DOHH2 (cell line): Measurements from ENCODE around the gene SNX13.
A peak's percentile ranks its signal among the peaks of the same experiment; 100 is the strongest.

Source experiments
- H3F3A ChIP-seq: fragments of 200-600 bp; sonication (generic), shearing (Covaris generic); 2 replicates; pipeline ENCODE4 v1.6.0; 2016; ENCODE audit warnings: antibody characterized with exemption, mild to moderate bottlenecking; ENCODE audit not compliant: control insufficient read depth, insufficient read depth
- H3K27ac ChIP-seq: fragments of 200-600 bp; sonication (generic); 2 replicates; pipeline ENCODE4 v1.5.1; 2014; ENCODE audit warnings: low read depth, mild to moderate bottlenecking, low read length, moderate library complexity
- H3K27me3 ChIP-seq: fragments of 200-600 bp; sonication (generic); 2 replicates; pipeline ENCODE4 v1.6.1; 2014; ENCODE audit warnings: mild to moderate bottlenecking, low read length, mixed read lengths; ENCODE audit not compliant: control insufficient read depth
- H3K36me3 ChIP-seq: fragments of 200-600 bp; sonication (generic); 2 replicates; pipeline ENCODE4 v1.6.1; 2014; ENCODE audit warnings: mild to moderate bottlenecking, low read length, moderate library complexity, mixed read lengths; ENCODE audit not compliant: control insufficient read depth
- H3K4me1 ChIP-seq: fragments of 200-600 bp; sonication (generic); 2 replicates; pipeline ENCODE4 v1.6.1; 2014; ENCODE audit warnings: mild to moderate bottlenecking, low read length, mixed read lengths; ENCODE audit not compliant: control insufficient read depth
- H3K4me2 ChIP-seq: fragments of 200-600 bp; sonication (generic); 2 replicates; pipeline ENCODE4 v1.6.0; 2014; ENCODE audit warnings: mild to moderate bottlenecking, low read length, moderate library complexity
- H3K4me3 ChIP-seq: fragments of 200-600 bp; sonication (generic); 2 replicates; pipeline ENCODE4 v1.5.1; 2014; ENCODE audit warnings: mild to moderate bottlenecking, low read length, mixed read lengths
- H3K79me2 ChIP-seq: fragments of 200-600 bp; sonication (generic); 2 replicates; pipeline ENCODE4 v1.6.1; 2014; ENCODE audit warnings: mild to moderate bottlenecking, low read length, mixed read lengths; ENCODE audit not compliant: control insufficient read depth
- H3K9me2 ChIP-seq: fragments of 200-600 bp; sonication (generic); replicated peaks from 2 replicates; pipeline ENCODE4 v1.6.1; 2014; ENCODE audit warnings: mild to moderate bottlenecking, low read length, mixed read lengths; ENCODE audit not compliant: control insufficient read depth
- H3K9me3 ChIP-seq: fragments of 200-600 bp; sonication (generic); 2 replicates; pipeline ENCODE4 v1.6.1; 2014; ENCODE audit warnings: antibody characterized with exemption, low read length, mixed read lengths; ENCODE audit not compliant: control insufficient read depth, insufficient read depth
- H4K20me1 ChIP-seq: fragments of 200-600 bp; sonication (generic); 2 replicates; pipeline ENCODE4 v1.6.0; 2014; ENCODE audit warnings: low read depth, mild to moderate bottlenecking, antibody characterized with exemption, low read length, moderate library complexity; ENCODE audit not compliant: control insufficient read depth, insufficient read depth
- CTCF ChIP-seq: fragments of 200-600 bp; sonication (generic); IDR thresholded peaks from one replicate; pipeline ENCODE4 v1.5.1; 2014; ENCODE audit warnings: antibody characterized with exemption, mild to moderate bottlenecking, low read depth, low read length; ENCODE audit not compliant: poor library complexity, severe bottlenecking
- EZH2phosphoT487 ChIP-seq: fragments of 200-600 bp; sonication (generic); IDR thresholded peaks from 2 replicates; pipeline ENCODE4 v1.6.1; 2017; ENCODE audit warnings: borderline replicate concordance, mild to moderate bottlenecking, antibody characterized with exemption, low read length, moderate library complexity, mixed read lengths

SNX13 gene

GRCh38 chr7:17946591-17946990, 6.3 kb upstream of the SNX13 start:
- peak overlapping the region; percentile 45 for H3K4me3 ChIP-seq
- no peaks in the 10 kb centered on the region for H3K27me3 ChIP-seq
- H3K79me2 ChIP-seq: peaks cover 4% of the 10 kb centered on the region
- H3F3A ChIP-seq: no peaks in the 10 kb centered on the region; the same call in 1 of the 2 replicates
- H3K9me3 ChIP-seq: no peaks in the 10 kb centered on the region
- H3K4me1 ChIP-seq: peaks cover 29% of the 10 kb centered on the region
- H4K20me1 ChIP-seq: no peaks in the 10 kb centered on the region
- H3K36me3 ChIP-seq: no peaks in the 10 kb centered on the region
- H3K4me2 ChIP-seq: peak overlapping the region; percentile 62
- TF ChIP-seq EZH2phosphoT487 (no peak), CTCF (no peak)
- no peaks in the 10 kb centered on the region for H3K9me2 ChIP-seq
- H3K27ac ChIP-seq: no peak overlapping the region

DNA sequence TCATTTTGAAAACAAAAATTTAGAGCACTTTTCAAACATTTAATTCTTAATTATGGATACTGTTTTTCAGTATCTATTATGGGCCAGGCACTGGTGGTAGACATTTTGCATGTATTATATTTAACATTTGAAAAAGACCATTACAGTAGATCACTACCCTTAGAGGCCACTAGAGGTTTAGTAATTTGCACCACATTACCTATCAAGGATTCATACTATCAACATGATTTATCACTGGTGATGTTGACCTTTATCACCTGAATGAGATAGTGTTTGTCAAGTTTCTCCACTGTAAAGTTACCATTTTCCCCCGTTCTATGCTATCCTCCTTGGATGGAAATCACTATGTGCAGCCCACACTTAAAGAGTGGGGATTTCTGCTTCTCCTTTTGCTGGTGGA, 4.4 kb upstream of the SNX13 start:
- peaks cover 21% of the 10 kb centered on the region for H3K79me2 ChIP-seq
- no peaks in the 10 kb centered on the region for H3K27me3 ChIP-seq
- H3K27ac ChIP-seq: no peak overlapping the region
- no peaks in the 10 kb centered on the region for H3K9me3 ChIP-seq
- H3K36me3 ChIP-seq: peaks cover 5% of the 10 kb centered on the region; the same call in 1 of the 2 replicates
- H3K4me1 ChIP-seq: peaks cover 36% of the 10 kb centered on the region
- H3K9me2 ChIP-seq: no peaks in the 10 kb centered on the region
- no peaks in the 10 kb centered on the region; the same call in 1 of the 2 replicates for H3F3A ChIP-seq
- H3K4me2 ChIP-seq: no peak overlapping the region
- no peak overlapping the region for H3K4me3 ChIP-seq
- no peak for TF ChIP-seq EZH2phosphoT487
- TF ChIP-seq CTCF: peak; percentile 22
- no peaks in the 10 kb centered on the region for H4K20me1 ChIP-seq

DNA sequence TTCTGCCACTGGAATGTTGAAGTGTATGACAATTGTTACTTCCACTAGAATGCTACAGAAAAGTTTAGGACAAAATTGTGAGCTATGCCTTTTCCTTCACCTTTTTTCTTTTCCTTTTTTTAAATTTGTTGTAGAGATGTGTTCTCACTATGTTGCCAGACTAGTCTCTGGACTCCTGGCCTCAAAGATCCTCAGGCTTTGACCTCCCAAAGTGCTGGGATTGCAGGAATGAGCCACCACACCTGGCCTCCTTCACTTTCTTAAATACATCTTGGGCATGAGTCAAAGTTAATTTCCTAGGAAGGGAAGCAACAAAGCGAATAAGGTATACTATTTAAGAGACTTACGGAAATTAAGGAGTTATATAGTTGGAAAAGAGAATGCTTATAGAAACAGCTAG, 2.7 kb upstream of the SNX13 start:
- Histone ChIP-seq H3K4me1 (peaks cover 41% of the 10 kb centered on the region), H3K9me3 (no peaks in the 10 kb centered on the region), H3K27me3 (no peaks in the 10 kb centered on the region), H3K79me2 (peaks cover 38% of the 10 kb centered on the region), H4K20me1 (no peaks in the 10 kb centered on the region), H3K9me2 (no peaks in the 10 kb centered on the region), H3K36me3 (peaks cover 6% of the 10 kb centered on the region; the same call in 1 of the 2 replicates), H3K27ac (no peak overlapping the region), H3F3A (peaks cover under 1% of the 10 kb centered on the region), H3K4me3 (no peak overlapping the region), H3K4me2 (no peak overlapping the region)
- TF ChIP-seq EZH2phosphoT487 (no peak), CTCF (no peak)

GRCh38 chr7:17942231-17942630, 1.9 kb upstream of the SNX13 start:
- no peaks in the 10 kb centered on the region for H4K20me1 ChIP-seq
- no peaks in the 10 kb centered on the region for H3K9me2 ChIP-seq
- no peaks in the 10 kb centered on the region for H3K27me3 ChIP-seq
- H3K27ac ChIP-seq: no peak overlapping the region
- H3F3A ChIP-seq: peaks cover 7% of the 10 kb centered on the region
- peaks cover 6% of the 10 kb centered on the region; the same call in 1 of the 2 replicates for H3K36me3 ChIP-seq
- H3K9me3 ChIP-seq: no peaks in the 10 kb centered on the region
- no peak overlapping the region for H3K4me2 ChIP-seq
- H3K4me1 ChIP-seq: peaks cover 41% of the 10 kb centered on the region
- peaks cover 46% of the 10 kb centered on the region for H3K79me2 ChIP-seq
- H3K4me3 ChIP-seq: no peak overlapping the region
- TF ChIP-seq CTCF (no peak), EZH2phosphoT487 (no peak)
